Stimulated activated CD4-positive, alpha-beta T cell treated with anti-CD3 and anti-CD28 coated beads, Interleukin-15, amount 100 ng/mL, for 48 hours (primary cell): ENCODE measurements around the gene CEP170B.
"Not testable (repeated sequence)": the region's sequence is repeated elsewhere in the genome, so short reads cannot be mapped to it uniquely, and the experiment has no call there.

ENCODE experiments used
- DNase-seq, 2 donors: peaks; one replicate each; pipeline ENCODE4 v3.0.0-alpha.2; 2020; ENCODE audit warnings: low read depth in 2 of 2

The CEP170B gene

DNA sequence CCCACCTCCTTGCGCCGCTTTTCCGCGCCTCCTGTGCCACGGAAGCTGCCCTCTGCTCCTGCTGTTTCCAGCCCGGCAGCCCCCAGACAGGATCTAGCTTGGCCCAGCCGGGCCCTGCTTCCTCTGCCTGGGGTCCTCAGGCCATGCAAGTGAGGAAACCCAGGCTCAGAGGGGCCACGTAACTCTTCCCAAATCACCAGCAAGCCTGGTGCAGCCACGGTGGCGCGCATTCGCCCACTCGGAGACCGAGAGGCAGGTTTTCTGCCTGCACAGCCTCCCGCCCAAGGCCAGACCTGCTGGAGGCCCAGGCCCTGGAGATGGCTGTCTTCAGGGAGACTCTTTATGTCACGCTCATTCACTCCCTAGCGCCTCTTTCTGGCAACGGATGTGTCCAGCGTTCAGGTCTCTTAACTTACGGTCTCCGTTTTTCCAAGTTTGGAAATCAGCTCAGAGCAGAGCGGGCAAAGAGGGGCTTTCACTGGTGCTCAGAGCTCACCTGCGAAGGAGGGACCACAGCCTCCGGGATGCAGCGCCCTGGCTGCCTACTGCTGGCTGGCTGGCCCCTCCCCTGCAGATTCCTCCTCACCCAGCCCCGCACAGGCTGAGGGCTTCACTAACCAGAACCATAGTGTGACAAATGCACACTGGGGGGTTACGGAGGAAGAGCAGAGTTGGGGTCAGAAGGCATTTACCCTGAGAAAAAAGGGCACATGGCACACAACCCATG, 20.6 kb upstream of the CEP170B start:
- DNase-seq = no peak

- no peak for DNase-seq
Measured at GRCh38 chr14:104845033-104845666, 19.9 kb upstream of the CEP170B start.

DNA sequence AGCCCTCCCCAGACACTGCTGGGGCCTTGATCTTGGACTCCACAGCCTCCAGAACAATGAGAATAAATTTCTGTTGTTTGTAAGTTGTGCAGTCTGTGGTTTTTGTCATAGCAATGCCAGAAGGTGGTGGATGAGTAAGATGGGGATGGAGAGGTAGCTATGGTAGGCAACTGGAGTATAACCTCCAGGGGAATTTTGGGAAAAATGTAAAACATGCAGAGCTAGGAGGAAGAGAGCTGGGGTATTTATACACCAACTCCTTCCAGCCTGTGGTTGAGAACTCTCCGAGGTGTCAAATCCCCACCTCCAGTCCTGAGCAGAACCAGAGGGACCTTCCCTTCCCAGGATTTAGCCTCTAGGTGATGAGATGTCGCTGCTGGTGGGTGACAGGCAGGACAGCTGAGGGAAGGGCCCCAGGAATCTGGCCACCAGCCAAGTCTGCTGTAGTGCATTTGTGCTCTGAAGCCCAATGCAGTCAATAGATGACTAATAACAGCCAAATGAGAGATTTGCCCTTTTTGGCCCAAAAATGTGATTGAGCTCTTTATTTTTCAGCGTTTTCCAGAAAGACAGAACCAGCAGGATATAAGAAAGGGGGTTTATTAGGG, 19.1 kb upstream of the CEP170B start:
- no peak for DNase-seq

DNA sequence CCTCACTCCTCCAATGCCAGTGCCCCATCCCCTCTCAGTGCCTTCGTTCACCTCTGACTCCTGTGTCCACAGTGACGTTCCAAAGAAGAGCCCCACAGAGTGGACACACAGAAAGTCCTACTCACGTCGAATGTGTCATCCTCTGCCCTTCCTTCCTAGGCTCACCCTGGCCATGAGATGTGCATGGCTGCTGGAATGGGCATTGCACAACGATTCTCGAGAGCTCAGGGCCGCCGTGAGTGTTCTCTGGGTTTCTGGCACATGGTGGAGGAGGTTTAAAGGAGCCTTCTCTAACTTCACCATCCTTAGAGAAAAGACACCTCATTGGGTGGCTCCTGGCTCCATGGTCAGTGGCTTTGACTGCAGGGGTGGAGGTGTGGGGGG, 12.8 kb upstream of the CEP170B start:
- DNase-seq = no peak

DNA sequence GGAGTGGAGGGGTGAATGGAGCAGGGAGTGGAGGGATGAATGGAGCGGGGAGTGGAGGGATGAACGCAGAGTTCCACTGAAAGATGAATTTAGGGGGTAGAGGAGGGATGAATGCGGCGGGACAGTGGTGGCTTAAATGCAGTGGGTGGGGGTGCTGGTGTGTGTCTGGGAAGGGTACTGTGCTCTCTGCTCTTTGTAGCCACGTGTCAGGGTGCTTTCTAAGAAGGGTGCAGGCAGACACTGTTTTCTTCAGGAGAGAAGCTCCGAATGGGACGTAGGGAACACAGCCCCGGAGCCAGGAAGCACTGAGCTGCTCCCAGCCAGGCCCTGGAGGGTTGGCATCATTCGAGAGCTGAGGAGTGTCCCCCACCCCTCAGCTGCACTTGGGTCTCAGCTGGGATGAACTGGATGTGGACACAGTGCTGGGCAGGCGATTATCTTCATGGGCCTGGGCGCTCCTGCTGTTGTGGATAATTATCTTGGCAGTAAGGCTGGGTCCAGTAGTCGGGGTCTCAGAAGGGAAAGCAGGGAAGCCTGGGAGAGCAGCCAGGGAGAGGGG, 9.5 kb upstream of the CEP170B start:
- no peak for DNase-seq

DNA sequence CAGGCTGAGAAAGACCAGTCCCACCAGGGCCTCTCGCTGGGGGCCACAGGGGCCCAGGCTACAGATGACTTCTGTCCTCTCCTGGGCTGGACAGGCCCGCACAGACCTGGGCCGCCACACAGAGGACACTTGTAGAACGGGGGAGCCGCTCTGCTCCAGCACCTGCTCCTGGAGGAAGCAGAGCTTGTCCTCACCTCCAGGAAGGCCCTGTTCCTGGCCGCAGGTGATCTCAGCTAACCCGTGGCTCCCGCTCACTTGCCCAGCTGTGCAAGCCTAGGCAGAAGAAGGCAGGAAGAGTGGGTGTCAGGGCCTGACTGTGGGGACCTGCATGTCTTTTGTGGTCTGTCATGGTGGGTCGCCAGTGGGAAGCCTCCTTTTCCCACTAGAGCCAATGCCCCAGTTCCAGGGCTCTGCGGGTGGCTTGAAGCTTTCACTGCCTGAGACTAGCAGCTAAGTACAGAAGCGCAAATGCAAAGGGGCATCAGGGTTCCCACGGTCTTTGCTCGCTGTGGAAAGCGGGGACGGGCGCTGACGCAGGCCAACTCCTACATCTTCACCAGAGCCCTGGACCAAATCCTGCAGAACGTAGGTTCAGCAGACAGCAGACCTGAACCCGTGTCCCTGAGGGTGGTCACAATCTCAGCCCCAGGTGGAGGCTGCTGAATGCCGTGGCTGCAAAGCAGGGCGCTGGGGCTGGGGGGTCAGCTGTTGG, 8.8 kb upstream of the CEP170B start:
- DNase-seq = no peak

DNA sequence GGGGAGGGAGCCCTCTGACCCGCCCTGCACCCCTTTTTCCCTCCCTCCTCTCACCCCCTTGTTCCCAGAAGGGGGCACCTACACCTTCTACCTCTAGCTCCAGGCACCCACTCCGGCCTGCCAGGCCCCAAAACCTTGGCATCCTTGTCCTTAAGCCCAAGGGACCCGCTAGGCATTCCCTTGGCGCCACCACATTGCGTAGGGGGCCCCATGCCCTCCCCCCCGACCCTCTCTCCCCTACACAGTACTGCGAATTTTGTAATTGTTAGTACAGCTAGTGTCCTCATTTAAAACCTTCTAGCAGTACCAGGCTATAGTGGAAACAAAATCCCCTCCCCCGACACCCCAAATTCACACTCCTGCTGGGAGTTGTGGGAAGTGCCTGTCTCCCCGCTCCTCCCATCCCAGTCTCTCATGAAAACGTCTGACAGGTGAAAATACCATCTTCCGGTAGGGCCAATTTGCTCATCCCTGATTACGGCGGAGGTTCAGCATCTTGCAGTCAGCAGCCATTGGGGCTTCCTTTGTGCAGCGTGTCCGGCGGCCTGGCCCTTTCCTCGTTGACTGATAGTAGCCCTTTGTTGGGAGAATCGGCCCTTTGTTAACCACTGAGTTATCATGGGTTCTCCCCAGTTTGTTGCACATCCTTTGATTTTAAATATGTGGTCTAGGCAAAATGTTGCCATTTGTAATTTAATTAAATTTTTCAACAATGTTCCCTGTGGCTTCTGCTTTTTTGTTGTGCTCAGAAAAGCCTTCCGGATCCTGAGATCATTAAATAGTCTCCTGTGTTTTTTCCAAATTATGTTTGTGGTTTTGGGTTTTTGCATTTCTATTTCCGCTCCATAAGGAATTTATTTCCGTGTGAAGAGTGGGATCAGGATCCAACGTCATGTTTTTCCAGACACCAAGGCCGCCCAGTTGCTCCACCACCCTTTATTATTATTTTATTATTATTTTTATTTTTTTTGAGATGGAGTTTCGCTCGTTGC, 7.9 kb upstream of the CEP170B start:
- no peak for DNase-seq

GRCh38 chr14:104857931-104858330, 7.1 kb upstream of the CEP170B start:
- not testable (repeated sequence) for DNase-seq

DNA sequence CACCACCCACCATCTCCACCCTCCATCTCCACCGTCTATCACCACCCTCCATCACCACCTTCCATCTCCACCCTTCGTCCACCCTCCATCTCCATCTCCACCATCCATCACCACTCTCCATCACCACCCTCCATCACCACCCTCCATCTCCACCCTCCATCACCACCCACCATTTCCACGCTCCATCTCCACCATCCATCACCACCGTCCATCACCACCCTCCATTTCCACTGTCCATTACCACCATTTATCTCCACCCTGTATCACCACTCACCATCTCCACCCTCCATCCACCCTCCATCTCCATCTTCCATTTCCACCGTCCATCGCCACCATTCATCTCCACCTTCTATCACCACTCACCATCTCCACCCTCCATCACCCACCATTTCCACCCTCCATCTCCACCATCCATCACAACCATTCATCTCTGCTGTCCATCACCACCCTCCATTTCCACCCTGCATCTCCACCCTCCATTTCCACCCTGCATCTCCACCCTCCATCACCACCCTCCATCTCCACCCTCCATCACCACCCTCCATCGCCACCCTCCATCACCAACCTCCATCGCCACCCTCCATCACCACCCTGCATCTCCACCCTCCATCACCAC, 6.1 kb upstream of the CEP170B start:
- DNase-seq = no peak

DNA sequence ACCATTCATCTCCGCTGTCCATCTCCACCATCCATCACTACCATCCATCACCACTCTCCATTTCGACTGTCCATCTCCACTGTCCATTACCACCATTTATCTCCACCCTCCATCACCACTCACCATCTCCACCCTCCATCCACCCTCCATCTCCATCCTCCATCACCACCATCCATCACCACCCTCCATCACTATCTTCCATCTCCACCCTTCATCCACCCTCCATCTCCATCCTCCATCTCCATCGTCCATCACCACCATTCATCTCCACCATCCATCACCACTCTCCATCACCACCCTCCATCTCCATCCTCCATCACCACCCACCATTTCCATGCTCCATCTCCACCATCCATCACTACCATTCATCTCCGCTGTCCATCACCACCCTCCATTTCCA, 5.2 kb upstream of the CEP170B start:
- DNase-seq = no peak

DNA sequence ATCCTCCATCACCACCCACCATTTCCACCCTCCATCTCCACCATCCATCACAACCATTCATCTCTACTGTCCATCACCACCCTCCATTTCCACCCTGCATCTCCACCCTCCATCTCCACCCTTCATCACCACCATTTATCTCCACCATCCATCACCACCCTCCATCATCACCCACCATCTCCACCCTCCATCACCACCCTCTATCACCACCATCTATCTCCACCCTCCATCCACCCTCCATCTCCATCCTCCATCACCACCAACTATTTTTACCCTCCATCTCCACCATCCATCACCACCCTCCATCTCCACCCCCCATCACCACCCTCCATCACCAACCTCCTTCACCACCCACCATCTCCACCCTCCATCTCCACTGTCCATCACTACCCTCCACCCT, 4.7 kb upstream of the CEP170B start:
- DNase-seq = no peak

- DNase-seq = no peak
Measured at GRCh38 chr14:104863131-104863862, 1.8 kb upstream of the CEP170B start.

- DNase-seq = no peak
Measured at GRCh38 chr14:104863923-104864266, 1.2 kb upstream of the CEP170B start.

DNA sequence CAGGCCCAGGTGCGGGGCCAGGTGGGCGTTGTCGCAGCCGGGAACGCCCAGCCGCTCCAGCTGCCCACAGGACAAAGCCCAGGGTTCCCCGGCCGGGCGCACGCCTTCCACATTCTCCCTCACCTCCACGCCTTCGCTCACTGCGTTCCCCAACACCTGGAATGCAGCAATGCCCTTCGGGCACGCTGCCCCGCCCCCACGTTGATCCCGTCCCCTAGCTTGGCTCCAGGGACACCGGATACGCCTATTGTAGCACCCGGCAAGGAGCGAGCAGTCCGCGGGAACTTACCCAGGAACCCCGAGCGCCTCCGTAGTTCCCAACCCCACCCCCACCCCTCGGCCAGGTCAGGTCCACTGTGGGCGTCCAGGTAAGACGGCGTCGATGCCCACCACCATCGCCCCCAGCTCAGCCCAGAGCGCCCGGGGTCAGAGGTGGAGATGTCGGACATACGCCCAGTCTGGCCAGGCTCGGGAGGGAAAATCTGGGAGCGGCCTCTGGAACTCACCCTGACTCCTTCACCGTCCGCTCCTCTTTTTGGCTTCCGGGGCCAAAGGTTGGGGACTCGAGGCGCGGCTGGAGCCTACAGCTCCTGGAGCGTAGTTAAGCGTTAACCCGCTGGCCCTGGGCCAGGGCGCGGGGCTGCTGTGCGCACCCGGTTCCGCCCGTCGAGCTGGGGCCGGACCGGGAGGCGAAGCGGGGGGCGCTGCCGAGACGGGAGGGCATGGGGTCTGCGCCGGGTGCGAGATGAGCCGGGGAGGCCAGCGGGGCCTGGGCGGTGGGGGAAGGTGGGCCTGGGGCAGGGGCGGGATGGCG, 594 bp upstream of the CEP170B start:
- no peak for DNase-seq

DNA sequence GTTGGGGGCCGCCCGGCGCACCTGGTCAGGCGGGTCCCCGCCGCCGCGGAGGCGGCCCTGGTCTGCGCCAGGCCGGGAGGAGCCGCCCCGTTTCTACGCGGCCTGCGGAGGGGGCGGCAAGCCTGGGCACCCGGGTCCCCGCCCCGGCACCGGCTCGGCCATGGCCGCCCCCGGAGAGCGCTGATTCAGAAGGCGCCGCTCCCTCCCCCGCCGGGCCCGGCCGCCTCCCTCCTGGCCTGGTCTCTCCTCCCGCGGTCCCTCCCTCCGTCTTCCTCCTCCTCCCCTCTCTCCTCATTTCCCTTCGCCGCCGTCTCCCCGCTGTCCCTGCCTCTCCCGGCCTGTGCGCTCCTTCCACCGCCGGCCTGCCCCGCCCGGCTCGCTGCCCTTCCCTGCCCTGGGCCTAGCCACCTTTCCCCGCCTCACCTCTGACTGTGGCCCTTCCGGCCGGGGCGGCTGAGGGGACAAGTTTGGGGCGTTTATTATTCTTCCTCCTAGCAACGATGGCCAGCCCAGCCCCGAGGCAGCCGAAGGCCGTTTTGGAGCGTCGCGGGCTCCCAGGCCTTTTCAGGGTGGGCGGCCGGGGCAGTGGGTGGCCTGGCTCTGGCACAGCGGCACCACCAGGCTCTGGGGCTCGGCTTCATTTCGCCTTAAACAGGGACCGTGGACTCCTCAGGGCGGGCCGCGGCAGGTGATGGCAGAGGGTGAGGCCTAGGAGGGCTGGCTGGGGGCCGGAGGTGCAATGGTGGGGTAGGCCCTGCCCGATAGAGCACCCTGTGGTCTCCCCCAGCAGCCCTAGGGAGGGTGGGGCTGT, 768 bp downstream of the CEP170B start:
- no peak for DNase-seq

- no peak for DNase-seq
Measured at GRCh38 chr14:104866451-104867370, 1.6 kb downstream of the CEP170B start.

- no peak for DNase-seq
Measured at GRCh38 chr14:104867371-104868059, 2.4 kb downstream of the CEP170B start.
